ENCODE measurements around the gene KRTAP10-1.
"Not testable (repeated sequence)": the region's sequence is repeated elsewhere in the genome, so short reads cannot be mapped to it uniquely, and the experiment has no call there.

KRTAP10-1 gene

DNA sequence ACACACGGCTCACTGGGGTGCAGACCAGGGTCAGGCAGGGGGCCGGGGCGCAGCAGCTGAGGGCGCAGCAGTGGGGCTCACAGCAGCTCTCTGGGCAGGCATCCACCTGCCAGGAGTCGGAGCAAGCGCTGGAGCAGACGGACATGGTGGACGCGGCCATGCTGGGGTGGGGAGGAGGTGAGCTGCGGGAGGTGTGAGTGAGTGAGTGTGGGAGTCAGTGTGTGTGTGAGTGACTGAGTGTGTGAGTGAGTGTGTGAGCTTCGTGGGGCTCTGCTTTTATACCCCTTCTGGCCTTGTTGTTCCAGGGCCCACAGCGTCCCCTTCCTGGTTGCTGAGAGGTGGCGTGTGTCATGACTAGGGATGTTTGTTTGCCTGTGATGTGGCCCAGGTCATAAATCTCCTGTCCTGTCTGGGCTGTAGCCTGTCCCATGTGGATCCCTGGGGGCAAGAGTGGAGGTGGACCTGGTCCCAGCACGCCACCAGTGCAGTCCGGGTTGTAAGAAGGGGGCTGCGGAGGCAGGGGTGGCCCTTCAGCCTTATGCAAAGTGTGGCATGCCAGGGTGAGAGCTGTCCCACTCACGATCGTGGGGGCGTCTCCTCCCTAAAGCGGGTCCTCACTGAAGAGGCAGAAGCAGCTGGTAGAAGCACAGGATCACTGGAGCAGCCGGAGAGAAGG is at the start of gene KRTAP10-1:
Gene KRTAP10-1 (minus strand): TSS at position 205 of the 676 bp plus-strand sequence. CDS start 45 bp downstream, at position 160.
- no peak for DNase-seq (ENCODE audit: low read depth in 1 of 2, low spot score in 1 of 2)

GRCh38 chr21:44589094-44589493 is 49.1 kb upstream of the KRTAP10-1 start:
- DNase-seq (ENCODE audit: low read depth in 1 of 2, low spot score in 1 of 2), result no peak

DNA sequence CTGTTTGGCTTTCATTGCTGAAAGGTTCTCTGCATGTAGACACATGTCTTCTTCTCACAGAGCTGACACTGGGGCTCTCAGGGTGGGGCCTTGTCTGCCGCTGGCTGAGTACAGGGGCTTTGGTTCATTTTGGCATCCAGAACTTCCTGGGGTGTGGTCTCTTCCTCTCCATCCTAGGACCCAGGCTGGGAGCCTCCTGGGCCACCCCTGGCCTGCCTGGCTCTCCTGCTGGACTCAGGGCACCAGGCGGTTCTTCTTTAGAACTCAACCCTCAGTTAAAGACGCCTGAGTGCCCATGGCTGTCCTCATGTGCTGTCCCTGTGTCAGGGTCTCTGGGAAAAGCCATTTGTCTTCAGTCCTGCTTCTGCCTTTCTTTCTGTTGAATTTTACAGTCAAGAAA is 45.9 kb upstream of the KRTAP10-1 start:
- no peak for DNase-seq (ENCODE audit: low read depth in 1 of 2, low spot score in 1 of 2)

GRCh38 chr21:44583800-44584147 is 43.8 kb upstream of the KRTAP10-1 start:
- DNase-seq (ENCODE audit: low read depth in 1 of 2, low spot score in 1 of 2), result no peak

DNA sequence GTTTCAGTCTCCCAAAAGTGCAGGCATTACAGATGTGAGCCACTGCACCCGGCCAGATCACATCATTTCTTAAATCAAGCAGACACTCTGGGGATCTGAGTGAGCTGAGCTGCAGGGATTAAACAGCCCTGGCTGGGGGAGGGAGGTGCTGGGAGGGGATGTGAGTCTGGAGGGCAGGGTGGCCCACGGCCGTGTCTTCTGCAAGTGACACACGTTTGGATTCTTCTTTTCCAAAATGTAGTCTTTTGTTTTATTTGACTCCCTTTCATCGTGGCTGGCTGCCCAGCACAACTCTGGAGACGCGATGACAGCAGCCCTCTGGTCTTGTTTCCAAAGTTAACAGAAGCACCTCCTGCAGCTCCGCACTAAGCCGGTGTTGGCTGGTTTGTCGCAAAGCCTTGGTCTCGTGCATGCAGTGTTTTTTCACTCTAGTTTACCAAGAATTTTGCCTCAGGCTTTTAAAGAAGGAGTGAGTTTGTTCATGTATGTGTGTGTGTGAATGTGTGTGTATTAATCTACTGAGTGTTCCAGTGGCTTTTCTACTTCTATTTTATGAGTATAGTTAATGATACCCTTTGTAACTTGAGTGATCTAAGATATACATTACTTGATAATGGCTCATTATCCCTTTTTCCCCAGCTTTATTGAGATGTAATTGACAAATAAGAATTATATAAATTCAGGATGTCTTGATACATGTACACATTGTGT is 43.2 kb upstream of the KRTAP10-1 start:
- no peak for DNase-seq (ENCODE audit: low read depth in 1 of 2, low spot score in 1 of 2)

- no peak for DNase-seq (ENCODE audit: low read depth in 1 of 2, low spot score in 1 of 2)
Measured at GRCh38 chr21:44582055-44582454, 42.1 kb upstream of the KRTAP10-1 start.

GRCh38 chr21:44581158-44581557 is 41.2 kb upstream of the KRTAP10-1 start:
- DNase-seq (ENCODE audit: low read depth in 1 of 2, low spot score in 1 of 2), result no peak

GRCh38 chr21:44580231-44580821 is 40.3 kb upstream of the KRTAP10-1 start, which contains the start of gene KRTAP10-5:
Gene KRTAP10-5 (minus strand): TSS chr21:44580604. CDS start chr21:44580578, 26 bp downstream.
- not testable (repeated sequence) for DNase-seq (ENCODE audit: low read depth in 1 of 2, low spot score in 1 of 2)

GRCh38 chr21:44579833-44580144 is 39.8 kb upstream of the KRTAP10-1 start:
- DNase-seq (ENCODE audit: low read depth in 1 of 2, low spot score in 1 of 2), result no peak

GRCh38 chr21:44579056-44579832 is 39.2 kb upstream of the KRTAP10-1 start:
- DNase-seq (ENCODE audit: low read depth in 1 of 2, low spot score in 1 of 2), result no peak

- DNase-seq (ENCODE audit: low read depth in 1 of 2, low spot score in 1 of 2), result no peak
Measured at GRCh38 chr21:44578371-44579055, 38.5 kb upstream of the KRTAP10-1 start.

- no peak for DNase-seq (ENCODE audit: low read depth in 1 of 2, low spot score in 1 of 2)
Measured at GRCh38 chr21:44576025-44576420, 36.0 kb upstream of the KRTAP10-1 start.

- DNase-seq (ENCODE audit: low read depth in 1 of 2, low spot score in 1 of 2), result no peak
Measured at GRCh38 chr21:44575307-44576024, 35.5 kb upstream of the KRTAP10-1 start.

DNA sequence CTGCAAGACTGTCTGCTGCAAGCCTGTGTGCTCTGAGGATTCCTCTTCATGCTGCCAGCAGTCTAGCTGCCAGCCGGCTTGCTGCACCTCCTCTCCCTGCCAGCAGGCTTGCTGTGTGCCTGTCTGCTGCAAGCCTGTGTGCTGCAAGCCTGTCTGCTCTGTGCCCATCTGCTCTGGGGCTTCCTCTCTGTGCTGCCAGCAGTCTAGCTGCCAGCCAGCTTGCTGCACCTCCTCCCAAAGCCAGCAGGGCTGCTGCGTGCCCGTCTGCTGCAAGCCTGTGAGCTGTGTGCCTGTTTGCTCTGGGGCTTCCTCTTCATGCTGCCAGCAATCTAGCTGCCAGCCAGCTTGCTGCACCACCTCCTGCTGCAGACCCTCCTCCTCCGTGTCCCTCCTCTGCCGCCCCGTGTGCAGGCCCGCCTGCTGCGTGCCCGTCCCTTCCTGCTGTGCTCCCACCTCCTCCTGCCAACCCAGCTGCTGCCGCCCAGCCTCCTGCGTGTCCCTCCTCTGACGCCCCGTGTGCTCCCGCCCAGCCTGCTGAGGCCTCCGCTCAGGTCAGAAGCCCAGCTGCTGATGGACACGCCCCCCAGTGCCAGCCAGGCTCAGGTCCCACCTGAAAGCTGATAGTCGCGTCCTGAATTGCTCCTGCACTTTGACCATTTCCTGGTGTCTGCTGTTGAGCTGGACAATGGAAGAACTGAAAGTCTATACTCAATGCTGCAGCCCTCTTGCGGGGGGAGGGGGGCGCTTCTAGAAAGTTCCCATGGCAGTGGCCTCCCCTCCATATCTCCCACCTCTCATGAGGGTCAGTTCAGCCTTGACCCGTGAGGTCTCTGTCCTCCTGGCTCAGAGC is 34.7 kb upstream of the KRTAP10-1 start:
- DNase-seq (ENCODE audit: low read depth in 1 of 2, low spot score in 1 of 2), result no peak

DNA sequence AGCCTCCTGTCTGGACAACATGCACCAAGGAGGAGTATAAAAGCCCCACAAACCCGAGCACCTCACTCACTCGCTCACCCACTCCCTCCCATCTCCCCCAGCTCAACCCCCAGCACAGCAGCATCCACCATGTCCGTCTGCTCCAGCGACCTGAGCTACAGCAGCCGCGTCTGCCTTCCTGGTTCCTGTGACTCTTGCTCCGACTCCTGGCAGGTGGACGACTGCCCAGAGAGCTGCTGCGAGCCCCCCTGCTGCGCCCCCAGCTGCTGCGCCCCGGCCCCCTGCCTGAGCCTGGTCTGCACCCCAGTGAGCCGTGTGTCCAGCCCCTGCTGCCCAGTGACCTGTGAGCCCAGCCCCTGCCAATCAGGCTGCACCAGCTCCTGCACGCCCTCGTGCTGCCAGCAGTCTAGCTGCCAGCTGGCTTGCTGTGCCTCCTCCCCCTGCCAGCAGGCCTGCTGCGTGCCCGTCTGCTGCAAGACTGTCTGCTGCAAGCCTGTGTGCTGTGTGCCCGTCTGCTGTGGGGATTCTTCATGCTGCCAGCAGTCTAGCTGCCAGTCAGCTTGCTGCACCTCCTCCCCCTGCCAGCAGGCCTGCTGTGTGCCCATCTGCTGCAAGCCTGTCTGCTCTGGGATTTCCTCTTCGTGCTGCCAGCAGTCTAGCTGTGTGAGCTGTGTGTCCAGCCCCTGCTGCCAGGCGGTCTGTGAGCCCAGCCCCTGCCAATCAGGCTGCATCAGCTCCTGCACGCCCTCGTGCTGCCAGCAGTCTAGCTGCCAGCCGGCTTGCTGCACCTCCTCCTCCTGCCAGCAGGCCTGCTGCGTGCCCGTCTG is 33.8 kb upstream of the KRTAP10-1 start, which contains the start of gene KRTAP10-4:
Gene KRTAP10-4 (plus strand): TSS at position 100 of the 827 bp plus-strand sequence. CDS start 30 bp downstream, at position 130.
- DNase-seq (ENCODE audit: low read depth in 1 of 2, low spot score in 1 of 2), result not testable (repeated sequence)

DNA sequence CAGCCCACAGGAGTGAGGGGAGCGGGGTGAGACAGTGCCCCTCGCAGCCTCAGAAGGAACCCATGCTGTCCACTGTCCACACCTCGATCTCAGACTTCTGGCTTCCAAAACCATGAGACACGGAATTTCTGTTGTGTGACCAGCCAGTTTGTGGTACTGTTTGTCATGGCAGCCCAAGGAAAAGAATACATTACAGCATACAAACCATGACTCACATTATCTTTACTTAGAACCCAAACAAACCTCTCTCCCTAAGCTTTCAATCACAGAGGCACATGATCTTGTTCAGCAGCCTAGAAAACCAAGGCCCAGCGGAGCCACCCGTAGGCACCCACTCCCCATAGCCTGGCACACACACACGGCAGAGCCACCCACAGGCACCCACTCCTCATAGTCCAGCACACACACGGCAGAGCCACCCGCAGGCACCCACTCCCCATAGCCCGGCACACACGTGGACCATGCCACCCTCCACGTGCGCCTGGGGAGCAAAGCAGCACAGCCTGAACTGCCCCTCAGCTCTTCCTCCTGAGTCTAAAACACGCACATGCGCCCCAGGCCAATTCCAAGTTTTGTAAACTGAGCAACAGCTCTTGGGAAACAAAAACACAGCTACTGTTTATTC is 33.1 kb upstream of the KRTAP10-1 start:
- no peak for DNase-seq (ENCODE audit: low read depth in 1 of 2, low spot score in 1 of 2)

DNA sequence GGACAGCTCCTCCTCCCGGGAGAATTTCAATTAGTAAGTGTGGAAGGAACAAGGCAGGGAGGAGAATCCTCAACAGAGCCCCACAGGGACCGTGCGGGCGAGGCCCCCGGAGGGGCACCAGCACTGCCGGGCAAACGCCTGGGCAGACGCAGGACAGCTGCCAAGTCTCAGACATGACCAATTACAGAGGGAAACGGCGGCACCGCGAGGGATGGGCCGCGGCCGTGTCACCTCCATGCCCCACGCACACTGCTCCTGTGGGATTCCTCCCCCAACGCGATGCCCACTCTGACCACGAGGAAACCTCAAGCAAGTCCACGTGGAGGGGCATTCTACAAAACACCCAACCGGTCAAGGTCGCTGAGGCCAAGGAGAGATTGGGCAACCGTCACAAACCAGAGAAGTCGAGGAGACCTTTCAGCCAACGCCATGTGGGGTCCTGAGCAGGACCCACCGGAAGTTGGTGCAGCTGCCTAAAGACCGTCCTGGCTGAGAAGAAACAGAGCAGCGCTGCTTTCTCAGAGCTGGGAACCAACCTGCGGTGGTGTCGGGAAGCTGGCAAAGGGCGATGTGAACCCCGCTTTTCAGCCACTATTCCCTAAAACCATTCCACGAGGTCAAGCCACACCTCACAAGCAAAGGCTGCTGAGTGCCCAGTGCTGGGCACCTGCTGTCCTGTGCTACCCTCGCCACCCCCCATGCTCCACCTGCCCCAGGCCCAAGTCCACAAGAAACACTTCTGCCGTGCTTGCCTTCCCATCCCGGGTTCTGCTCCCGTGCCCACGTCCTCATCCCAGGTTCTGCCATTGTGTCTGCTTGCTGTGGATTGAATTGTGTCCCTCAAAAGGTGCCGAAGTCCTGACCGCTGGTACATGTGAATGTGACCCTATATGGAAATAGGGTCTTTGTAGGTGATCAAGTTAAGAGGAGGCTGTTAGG is 32.1 kb upstream of the KRTAP10-1 start:
- DNase-seq (ENCODE audit: low read depth in 1 of 2, low spot score in 1 of 2), result no peak
